Vein endothelial cell (primary cell): ENCODE data around the gene OR4K17. TPM values are rescaled to one million over a fixed set of nuclear protein-coding genes. Genes with fewer than 3 reads are reported as not detected.

Experiments used
- small RNA-seq: library from RNA; depleted of rRNA; stranded (forward); fragments of <200 nt; gene quantifications from one replicate; pipeline ENCODE3, GENCODE V24; 2012
- total RNA-seq: library from RNA; depleted of rRNA; stranded (reverse); fragments of >200 nt; gene quantifications from 2 replicates; pipeline ENCODE4 v1.2.3, GENCODE V29; 2012

The OR4K17 gene, protein sequence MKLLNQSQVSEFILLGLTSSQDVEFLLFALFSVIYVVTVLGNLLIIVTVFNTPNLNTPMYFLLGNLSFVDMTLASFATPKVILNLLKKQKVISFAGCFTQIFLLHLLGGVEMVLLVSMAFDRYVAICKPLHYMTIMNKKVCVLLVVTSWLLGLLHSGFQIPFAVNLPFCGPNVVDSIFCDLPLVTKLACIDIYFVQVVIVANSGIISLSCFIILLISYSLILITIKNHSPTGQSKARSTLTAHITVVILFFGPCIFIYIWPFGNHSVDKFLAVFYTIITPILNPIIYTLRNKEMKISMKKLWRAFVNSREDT
- not detected in 2 replicates for total RNA-seq

DNA sequence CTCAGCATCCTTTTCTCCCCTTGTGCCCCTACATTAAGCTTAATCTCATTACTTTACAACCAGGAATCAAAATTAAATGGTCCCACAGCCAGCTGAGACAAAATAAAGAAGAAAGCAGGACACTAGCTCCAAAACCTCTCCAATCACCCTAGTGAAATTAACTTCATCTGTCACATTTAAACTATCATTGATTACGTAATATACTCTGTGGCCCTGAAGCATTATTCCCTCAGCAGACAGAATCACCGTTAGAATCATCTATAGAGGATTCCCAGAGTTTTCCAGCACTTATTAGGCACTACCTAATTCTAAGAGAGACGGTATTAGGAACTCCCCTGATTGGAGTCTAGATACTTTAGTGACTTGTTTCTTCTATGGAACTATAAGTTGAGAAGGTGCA is at the start of gene OR4K17:
TSS of gene OR4K17 (plus strand) at position 302 of the 400 bp plus-strand sequence. CDS start 6,761 bp downstream, outside the sequence.

DNA sequence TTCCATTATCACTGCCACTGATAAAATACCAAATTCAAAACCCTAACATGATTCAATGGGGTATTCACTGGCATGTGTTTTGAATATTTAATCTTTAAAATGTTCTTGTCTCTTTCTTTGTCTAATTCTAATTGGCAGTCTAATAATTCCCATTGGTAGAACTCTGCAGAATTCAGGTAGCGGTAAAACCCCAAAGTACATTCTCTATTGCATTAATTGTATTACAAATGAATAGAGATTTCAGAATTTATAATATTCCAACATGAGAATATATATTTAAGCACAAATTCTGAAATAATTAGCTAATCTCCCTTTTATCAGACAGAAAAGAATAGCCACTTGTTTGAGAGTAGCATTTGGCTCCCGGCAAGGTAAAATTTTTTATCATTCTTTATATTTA is 28.0 kb downstream of the OR4K17 start, which contains the start of gene OR4N5:
TSS of gene OR4N5 (plus strand) at position 301 of the 400 bp plus-strand sequence. CDS start 4,916 bp downstream, outside the sequence.

Small RNAs within 50 kb of the gene (small RNA-seq; reads per million reads assigned to genes)
- gene RNA5SP380 = not detected

Other genes starting within 250 kb of the OR4K17 start
- not detected in 2 replicates for gene OR4K2, start 235.6 kb upstream of the OR4K17 start, total RNA-seq
- not detected in 2 replicates for gene OR4K5, start 190.1 kb upstream of the OR4K17 start, total RNA-seq
- not detected in 2 replicates for gene OR4K1, start 179.8 kb upstream of the OR4K17 start, total RNA-seq
- not detected in 2 replicates for gene OR4K15, start 135.1 kb upstream of the OR4K17 start, total RNA-seq
- not detected in 2 replicates for gene OR4Q2, start 108.6 kb upstream of the OR4K17 start, total RNA-seq
- gene OR4K14, start 91.4 kb upstream of the OR4K17 start, total RNA-seq = not detected in 2 replicates
- gene OR4K13, start 74.7 kb upstream of the OR4K17 start, total RNA-seq = not detected in 2 replicates
- not detected in 2 replicates for gene OR4L1, start 50.7 kb upstream of the OR4K17 start, total RNA-seq
- gene OR4N5, start 28.1 kb downstream of the OR4K17 start, total RNA-seq = not detected in 2 replicates
- gene OR11G2, start 80.2 kb downstream of the OR4K17 start, total RNA-seq = not detected in 2 replicates
- gene OR11H6, start 113.0 kb downstream of the OR4K17 start, total RNA-seq = not detected in 2 replicates
- gene OR11H7, start 118.2 kb downstream of the OR4K17 start, total RNA-seq = not detected in 2 replicates
- gene OR11H4, start 128.5 kb downstream of the OR4K17 start, total RNA-seq = not detected in 2 replicates
- gene TTC5, start 195.2 kb downstream of the OR4K17 start, total RNA-seq = 19.3 TPM in 2 replicates
- 35.0 and 35.9 TPM in 2 replicates for gene CCNB1IP1, start 222.5 kb downstream of the OR4K17 start, total RNA-seq
- gene PARP2, start 232.9 kb downstream of the OR4K17 start, total RNA-seq = 10.1 and 11.4 TPM in 2 replicates